ENCODE measurements around the gene SPRED2. TPM values are rescaled to one million over a fixed set of nuclear protein-coding genes. Genes with fewer than 3 reads are reported as not detected.

The SPRED2 gene
- total and polyA plus RNA-seq, 2 donors from 2014 or later = 8.9 to 42.3 TPM

- no peak overlapping the region for H3K4me3 ChIP-seq (ENCODE audit: low read length in 3 of 3)
- no peaks in the 10 kb centered on the region for H3K27me3 ChIP-seq (ENCODE audit: control insufficient read depth, insufficient read depth, low read length)
- no peak for FAIRE-seq
- H3K27ac ChIP-seq (ENCODE audit: low read depth in 2 of 2, low read length in 2 of 2) = no peak overlapping the region
- no peak for DNase-seq
- H3K36me3 ChIP-seq (ENCODE audit: control insufficient read depth in 2 of 3, insufficient read depth in 3 of 3, low read length in 3 of 3) = peaks cover 4 to 5% (median 4%) of the 10 kb centered on the region in 3 donors
- no peaks in the 10 kb centered on the region for H3K9me3 ChIP-seq (ENCODE audit: control insufficient read depth in 2 of 3, insufficient read depth in 1 of 3, low read length in 3 of 3)
- intact Hi-C loops (cut with DNase I) = no loop called here
- H3K4me1 ChIP-seq (ENCODE audit: control insufficient read depth in 2 of 3, insufficient read depth in 2 of 3, low read depth in 1 of 3, low read length in 3 of 3) = no peaks in the 10 kb centered on the region
- no peak overlapping the region for H3K9ac ChIP-seq (ENCODE audit: low read length in 3 of 3)
- TF ChIP-seq CTCF (IDR thresholded peaks at IDR 0.05; ENCODE audit: borderline replicate concordance, extremely low read depth, insufficient read depth) = no peak
These were observed 97.7 kb downstream of the SPRED2 start for GRCh38 chr2:65334714-65335113.

- H3K4me3 ChIP-seq (ENCODE audit: low read length in 3 of 3) = no peak overlapping the region
- H3K27ac ChIP-seq (ENCODE audit: low read depth in 2 of 2, low read length in 2 of 2) = no peak overlapping the region
- H3K9me3 ChIP-seq (ENCODE audit: control insufficient read depth in 2 of 3, insufficient read depth in 1 of 3, low read length in 3 of 3) = no peaks in the 10 kb centered on the region
- DNase-seq = no peak
- no peak for FAIRE-seq
- H3K36me3 ChIP-seq (ENCODE audit: control insufficient read depth in 2 of 3, insufficient read depth in 3 of 3, low read length in 3 of 3) = peaks cover 4 to 12% (median 10%) of the 10 kb centered on the region in 3 donors
- no peaks in the 10 kb centered on the region for H3K4me1 ChIP-seq (ENCODE audit: control insufficient read depth in 2 of 3, insufficient read depth in 2 of 3, low read depth in 1 of 3, low read length in 3 of 3)
- no peak overlapping the region for H3K9ac ChIP-seq (ENCODE audit: low read length in 3 of 3)
- intact Hi-C loops (cut with DNase I) = no loop called here
- TF ChIP-seq CTCF (IDR thresholded peaks at IDR 0.05; ENCODE audit: borderline replicate concordance, extremely low read depth, insufficient read depth) = no peak
- no peaks in the 10 kb centered on the region for H3K27me3 ChIP-seq (ENCODE audit: control insufficient read depth, insufficient read depth, low read length)
These were observed 100.9 kb downstream of the SPRED2 start for GRCh38 chr2:65331336-65332025.

GRCh38 chr2:65329525-65329924, 102.9 kb downstream of the SPRED2 start:
- H3K27ac ChIP-seq (ENCODE audit: low read depth in 2 of 2, low read length in 2 of 2) = no peak overlapping the region
- no peak for FAIRE-seq
- intact Hi-C loops (cut with DNase I) = no loop called here
- peaks cover 4 to 12% (median 10%) of the 10 kb centered on the region in 3 donors for H3K36me3 ChIP-seq (ENCODE audit: control insufficient read depth in 2 of 3, insufficient read depth in 3 of 3, low read length in 3 of 3)
- TF ChIP-seq CTCF (IDR thresholded peaks at IDR 0.05; ENCODE audit: borderline replicate concordance, extremely low read depth, insufficient read depth) = no peak
- no peak overlapping the region for H3K4me3 ChIP-seq (ENCODE audit: low read length in 3 of 3)
- H3K4me1 ChIP-seq (ENCODE audit: control insufficient read depth in 2 of 3, insufficient read depth in 2 of 3, low read depth in 1 of 3, low read length in 3 of 3) = no peaks in the 10 kb centered on the region
- DNase-seq = no peak
- H3K9me3 ChIP-seq (ENCODE audit: control insufficient read depth in 2 of 3, insufficient read depth in 1 of 3, low read length in 3 of 3) = no peaks in the 10 kb centered on the region
- H3K9ac ChIP-seq (ENCODE audit: low read length in 3 of 3) = no peak overlapping the region
- no peaks in the 10 kb centered on the region for H3K27me3 ChIP-seq (ENCODE audit: control insufficient read depth, insufficient read depth, low read length)
